Osteoblast (primary cell): ENCODE data around the gene CAB39L. TPM values are rescaled to one million over a fixed set of nuclear protein-coding genes. Genes with fewer than 3 reads are reported as not detected.

Source experiments
- DNase-seq: peaks from one replicate; pipeline ENCODE4 v3.0.0; 2011; ENCODE audit warnings: low spot score, mixed read lengths; ENCODE audit not compliant: insufficient read length; ENCODE audit errors: missing footprints
- H2AFZ ChIP-seq: 2 replicates; pipeline ENCODE4 v1.6.0; 2011; ENCODE audit warnings: mild to moderate bottlenecking, low read length
- H3K27ac ChIP-seq: 2 replicates; pipeline ENCODE4 v1.5.1; 2011; ENCODE audit warnings: mild to moderate bottlenecking, low read depth, low read length, moderate library complexity
- H3K27me3 ChIP-seq: 2 replicates; pipeline ENCODE4 v1.6.0; 2012; ENCODE audit warnings: mild to moderate bottlenecking, control low read depth, inconsistent platforms, low read length, moderate library complexity; ENCODE audit not compliant: insufficient read depth
- H3K36me3 ChIP-seq: 2 replicates; pipeline ENCODE4 v1.5.1; 2011; ENCODE audit warnings: mild to moderate bottlenecking, low read length, control low read depth, moderate library complexity; ENCODE audit not compliant: insufficient read depth
- H3K4me1 ChIP-seq: 2 replicates; pipeline ENCODE4 v1.5.1; 2011; ENCODE audit warnings: mild to moderate bottlenecking, low read length, control low read depth, moderate library complexity; ENCODE audit not compliant: insufficient read depth
- H3K4me2 ChIP-seq: 2 replicates; pipeline ENCODE4 v1.6.0; 2011; ENCODE audit warnings: mild to moderate bottlenecking, low read length; ENCODE audit not compliant: insufficient read depth
- H3K4me3 ChIP-seq: fragments of 200-600 bp; sonication (generic); 3 replicates; pipeline ENCODE4 v1.5.1; 2012; ENCODE audit warnings: mild to moderate bottlenecking, low read length, inconsistent platforms; ENCODE audit not compliant: insufficient read depth
- H3K79me2 ChIP-seq: 2 replicates; pipeline ENCODE4 v1.6.0; 2012; ENCODE audit warnings: mild to moderate bottlenecking, low read length, control low read depth, inconsistent platforms; ENCODE audit not compliant: insufficient read depth
- H3K9me3 ChIP-seq: 2 replicates; pipeline ENCODE4 v1.5.1; 2011; ENCODE audit warnings: low read depth, low read length, control low read depth
- H4K20me1 ChIP-seq: 2 replicates; pipeline ENCODE4 v1.6.0; 2012; ENCODE audit warnings: mild to moderate bottlenecking, low read length, control low read depth; ENCODE audit not compliant: insufficient read depth
- CTCF ChIP-seq: IDR thresholded peaks from 2 replicates; pipeline ENCODE4 v1.5.1; 2011; ENCODE audit warnings: mild to moderate bottlenecking, low read depth, low read length, moderate library complexity; ENCODE audit errors: extremely low read depth
- total RNA-seq: library from RNA; depleted of rRNA; stranded (reverse); fragments of >200 nt; gene quantifications from 2 replicates; pipeline ENCODE4 v1.2.3, GENCODE V29; 2012

The CAB39L gene
- total RNA-seq, 1 donor: 12.3 TPM

DNA sequence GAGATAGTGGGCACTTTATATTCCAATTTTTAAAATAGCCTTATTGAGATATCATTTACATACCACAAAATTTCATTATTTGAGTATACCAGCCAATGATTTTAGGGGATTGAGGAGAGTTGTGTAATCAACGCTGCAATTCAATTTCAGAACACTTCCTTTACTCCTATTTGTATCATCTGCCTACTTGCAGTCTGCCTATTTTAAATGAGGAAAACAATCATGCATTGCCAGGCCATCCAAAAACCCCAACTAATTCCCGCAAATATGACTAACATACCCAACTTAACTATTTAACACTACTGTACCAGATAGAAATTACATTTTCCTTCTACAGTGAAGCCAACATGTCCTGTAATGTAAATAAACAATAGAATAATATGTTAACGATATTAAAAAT is 26.7 kb downstream of the CAB39L start:
- Histone ChIP-seq H3K4me3 (no peak overlapping the region), H3K27me3 (no peaks in the 10 kb centered on the region), H4K20me1 (no peaks in the 10 kb centered on the region), H2AFZ (no peak overlapping the region), H3K27ac (no peak overlapping the region), H3K4me1 (peaks cover 5% of the 10 kb centered on the region), H3K9me3 (no peaks in the 10 kb centered on the region), H3K79me2 (no peaks in the 10 kb centered on the region), H3K36me3 (no peaks in the 10 kb centered on the region), H3K4me2 (no peak overlapping the region)
- no peak for DNase-seq
- TF ChIP-seq CTCF: no peak

DNA sequence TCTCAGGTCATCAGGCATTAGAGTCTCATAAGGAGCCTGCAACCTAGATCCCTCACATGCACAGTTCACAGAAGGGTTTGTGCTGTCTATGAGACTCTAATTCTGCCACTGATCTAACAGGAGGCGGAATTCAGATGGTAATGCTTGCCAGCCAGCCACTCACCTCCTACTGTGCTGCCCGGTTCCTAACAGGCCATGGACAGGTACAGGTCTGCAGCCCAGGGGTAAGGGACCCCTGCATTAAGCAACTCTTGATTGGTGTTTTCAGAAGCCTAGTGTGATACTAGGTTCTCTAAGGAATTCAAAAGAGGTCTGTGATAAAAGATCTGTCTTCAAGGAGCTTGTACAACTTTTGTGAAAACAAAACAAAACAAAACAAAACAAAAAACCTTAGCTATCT is 31.1 kb downstream of the CAB39L start:
- Histone ChIP-seq H3K27ac (no peak overlapping the region), H3K36me3 (no peaks in the 10 kb centered on the region), H3K9me3 (no peaks in the 10 kb centered on the region), H3K27me3 (no peaks in the 10 kb centered on the region), H4K20me1 (no peaks in the 10 kb centered on the region), H3K4me3 (no peak overlapping the region), H3K4me2 (no peak overlapping the region), H3K79me2 (no peaks in the 10 kb centered on the region), H3K4me1 (no peaks in the 10 kb centered on the region), H2AFZ (no peak overlapping the region)
- DNase-seq: no peak
- TF ChIP-seq CTCF: no peak

DNA sequence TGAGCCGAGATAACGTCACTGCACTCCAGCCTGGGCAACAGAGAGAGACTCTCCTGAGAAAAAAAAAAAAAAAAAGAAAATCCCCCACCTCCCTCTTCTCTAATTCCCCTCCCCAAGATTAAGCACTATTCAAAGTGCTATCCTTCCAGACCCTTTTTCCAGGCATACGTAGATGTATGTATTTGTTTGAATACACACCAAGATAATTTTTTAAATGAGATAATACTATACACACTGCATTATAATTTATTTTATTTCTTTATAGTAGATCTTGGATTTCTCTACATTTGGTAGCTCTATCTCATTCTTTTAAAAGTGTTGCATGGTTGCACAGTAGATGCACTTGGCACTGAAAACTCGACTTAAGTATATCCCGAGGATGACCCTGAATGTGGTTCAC is 32.5 kb downstream of the CAB39L start:
- H3K4me1 ChIP-seq: no peaks in the 10 kb centered on the region
- no peaks in the 10 kb centered on the region for H3K27me3 ChIP-seq
- H3K4me3 ChIP-seq: no peak overlapping the region
- no peak overlapping the region for H3K27ac ChIP-seq
- H4K20me1 ChIP-seq: no peaks in the 10 kb centered on the region
- H2AFZ ChIP-seq: no peak overlapping the region
- H3K4me2 ChIP-seq: no peak overlapping the region
- TF ChIP-seq CTCF: no peak
- no peaks in the 10 kb centered on the region for H3K79me2 ChIP-seq
- no peaks in the 10 kb centered on the region for H3K9me3 ChIP-seq
- DNase-seq: no peak
- H3K36me3 ChIP-seq: no peaks in the 10 kb centered on the region

DNA sequence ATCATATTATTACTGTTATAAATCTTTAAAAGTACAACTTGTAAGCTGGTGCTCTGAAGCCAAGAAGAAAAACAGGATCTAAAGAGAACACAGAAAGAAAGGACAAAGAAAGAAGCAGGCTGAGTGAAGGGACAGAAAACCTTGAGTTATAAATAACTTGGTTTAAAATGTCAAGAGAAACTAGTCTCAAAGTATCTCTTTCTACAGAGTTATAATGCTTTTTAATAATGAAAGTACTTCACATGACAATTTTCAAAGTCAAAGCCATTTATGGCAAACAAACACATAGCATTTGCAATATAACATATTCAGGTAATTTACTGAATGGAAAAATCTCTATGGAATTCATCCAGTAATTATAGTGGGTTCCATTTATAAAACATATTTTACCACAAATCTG is 33.4 kb downstream of the CAB39L start:
- Histone ChIP-seq H2AFZ (no peak overlapping the region), H3K27me3 (no peaks in the 10 kb centered on the region), H3K4me1 (no peaks in the 10 kb centered on the region), H3K9me3 (no peaks in the 10 kb centered on the region), H4K20me1 (no peaks in the 10 kb centered on the region), H3K36me3 (no peaks in the 10 kb centered on the region), H3K27ac (no peak overlapping the region), H3K79me2 (no peaks in the 10 kb centered on the region), H3K4me2 (no peak overlapping the region), H3K4me3 (no peak overlapping the region)
- no peak for DNase-seq
- no peak for TF ChIP-seq CTCF
